ENCODE measurements around the gene RFNG.

RFNG gene

DNA sequence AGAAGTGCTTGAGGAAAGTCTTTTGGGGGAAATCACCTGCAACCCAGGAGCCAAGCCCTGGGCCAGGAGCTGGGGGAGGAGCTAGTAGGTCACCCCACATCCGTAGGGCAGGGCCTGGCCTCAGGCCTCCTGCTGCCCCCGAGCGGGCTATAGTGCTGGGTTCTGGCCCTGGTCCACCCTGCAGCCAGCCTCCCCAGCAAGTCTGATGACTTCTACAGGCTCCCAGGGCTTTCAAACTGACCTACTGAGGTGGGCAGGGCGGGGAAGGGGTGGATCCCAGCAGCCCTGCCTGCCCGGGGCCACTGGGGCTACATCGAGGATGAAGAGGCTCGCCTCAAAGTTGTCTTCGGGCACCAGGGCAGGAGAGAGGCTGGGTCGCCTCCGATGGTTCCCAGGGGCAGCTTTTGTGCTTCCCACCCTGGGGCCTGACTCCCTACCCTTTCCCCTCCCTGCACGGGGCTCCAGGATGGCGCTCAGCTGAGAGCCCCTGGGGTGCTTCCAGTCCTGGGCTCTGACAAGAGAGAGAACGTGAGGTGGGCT, 33.9 kb downstream of the RFNG start:
- in situ Hi-C loops (cut with MboI; ENCODE audit: low pct_unique_long_range_greater_than_20kb, low sequenced_read_pairs, unreplicated experiment): no loop called here
- DNase-seq (ENCODE audit: low spot score): no peak
- TF ChIP-seq, protein P1, sequence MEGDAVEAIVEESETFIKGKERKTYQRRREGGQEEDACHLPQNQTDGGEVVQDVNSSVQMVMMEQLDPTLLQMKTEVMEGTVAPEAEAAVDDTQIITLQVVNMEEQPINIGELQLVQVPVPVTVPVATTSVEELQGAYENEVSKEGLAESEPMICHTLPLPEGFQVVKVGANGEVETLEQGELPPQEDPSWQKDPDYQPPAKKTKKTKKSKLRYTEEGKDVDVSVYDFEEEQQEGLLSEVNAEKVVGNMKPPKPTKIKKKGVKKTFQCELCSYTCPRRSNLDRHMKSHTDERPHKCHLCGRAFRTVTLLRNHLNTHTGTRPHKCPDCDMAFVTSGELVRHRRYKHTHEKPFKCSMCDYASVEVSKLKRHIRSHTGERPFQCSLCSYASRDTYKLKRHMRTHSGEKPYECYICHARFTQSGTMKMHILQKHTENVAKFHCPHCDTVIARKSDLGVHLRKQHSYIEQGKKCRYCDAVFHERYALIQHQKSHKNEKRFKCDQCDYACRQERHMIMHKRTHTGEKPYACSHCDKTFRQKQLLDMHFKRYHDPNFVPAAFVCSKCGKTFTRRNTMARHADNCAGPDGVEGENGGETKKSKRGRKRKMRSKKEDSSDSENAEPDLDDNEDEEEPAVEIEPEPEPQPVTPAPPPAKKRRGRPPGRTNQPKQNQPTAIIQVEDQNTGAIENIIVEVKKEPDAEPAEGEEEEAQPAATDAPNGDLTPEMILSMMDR (IDR thresholded peaks at IDR 0.05; ENCODE audit: extremely low read depth, insufficient read depth, missing control alignments): no peak

DNA sequence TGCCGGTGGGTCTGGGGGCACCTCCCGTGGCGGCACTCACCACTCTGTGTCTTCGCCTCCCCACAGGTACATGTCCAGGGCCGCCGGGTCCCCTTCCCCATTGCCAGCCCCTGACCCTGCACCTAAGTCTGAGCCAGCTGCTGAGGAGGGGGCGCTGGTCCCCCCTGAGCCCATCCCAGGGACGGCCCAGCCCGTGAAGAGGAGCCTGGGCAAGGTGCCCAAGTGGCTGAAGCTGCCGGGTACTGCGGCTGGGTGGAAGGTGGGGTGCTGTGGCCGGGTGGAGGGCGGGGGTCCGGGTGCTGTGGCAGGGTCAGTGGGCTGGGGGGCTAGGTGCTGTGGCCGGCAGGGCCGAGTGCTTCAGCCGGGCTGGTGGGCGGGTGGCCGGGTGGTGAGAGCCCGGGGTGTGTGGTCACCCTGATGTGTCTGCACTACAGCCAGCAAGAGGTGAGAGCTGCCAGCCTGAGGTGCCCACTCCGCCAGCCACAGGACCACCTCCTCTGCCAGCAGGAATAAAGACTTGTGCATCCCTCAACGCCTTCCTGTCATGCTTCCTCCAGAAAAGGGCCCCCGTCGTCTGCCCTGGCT, 34.6 kb downstream of the RFNG start:
- TF ChIP-seq, protein P1 (IDR thresholded peaks at IDR 0.05; ENCODE audit: extremely low read depth, insufficient read depth, missing control alignments): no peak
- in situ Hi-C loops (cut with MboI; ENCODE audit: low pct_unique_long_range_greater_than_20kb, low sequenced_read_pairs, unreplicated experiment): no loop called here
- no peak for DNase-seq (ENCODE audit: low spot score)

DNA sequence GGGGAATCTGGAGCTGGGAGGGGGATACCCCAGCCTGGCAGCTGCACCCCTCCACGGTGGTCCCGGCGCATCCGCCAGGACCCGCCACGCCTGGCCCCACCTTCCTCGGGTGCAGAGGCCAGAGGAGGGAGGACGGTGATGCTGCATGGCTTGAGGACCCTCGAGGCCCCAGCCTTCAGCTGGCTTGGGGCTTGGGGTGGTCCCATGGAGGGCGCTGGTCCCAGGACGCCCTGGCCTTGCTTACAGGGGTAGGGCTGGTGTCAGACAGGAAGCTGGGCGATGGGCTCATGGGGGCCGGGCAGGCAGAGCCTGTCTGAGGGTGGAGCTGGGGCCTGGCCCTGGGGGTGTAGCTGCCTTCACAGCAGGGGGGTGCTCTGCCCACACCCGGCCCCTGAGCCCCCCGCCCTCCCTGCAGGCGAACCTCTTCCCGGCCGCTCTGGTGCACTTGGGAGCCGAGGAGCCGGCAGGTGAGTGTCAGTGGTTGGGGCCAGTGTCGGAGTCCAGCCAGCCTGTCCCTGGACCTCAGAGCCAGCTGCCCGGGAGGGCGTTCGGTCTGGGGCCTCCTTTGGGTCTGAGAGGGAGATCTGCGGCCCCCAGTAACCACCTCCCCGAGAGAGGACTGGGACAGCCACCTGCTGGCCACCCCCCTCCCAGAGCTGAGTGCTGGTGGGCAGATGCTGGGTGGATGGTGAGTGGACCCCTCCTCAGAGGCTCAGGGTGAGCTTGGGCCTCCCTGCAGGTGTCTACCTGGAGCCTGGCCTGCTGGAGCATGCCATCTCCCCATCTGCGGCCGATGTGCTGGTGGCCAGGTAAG, 35.3 kb downstream of the RFNG start:
- no peak for DNase-seq (ENCODE audit: low spot score)
- in situ Hi-C loops (cut with MboI; ENCODE audit: low pct_unique_long_range_greater_than_20kb, low sequenced_read_pairs, unreplicated experiment): no loop called here
- TF ChIP-seq, protein P1 (IDR thresholded peaks at IDR 0.05; ENCODE audit: extremely low read depth, insufficient read depth, missing control alignments): no peak

DNA sequence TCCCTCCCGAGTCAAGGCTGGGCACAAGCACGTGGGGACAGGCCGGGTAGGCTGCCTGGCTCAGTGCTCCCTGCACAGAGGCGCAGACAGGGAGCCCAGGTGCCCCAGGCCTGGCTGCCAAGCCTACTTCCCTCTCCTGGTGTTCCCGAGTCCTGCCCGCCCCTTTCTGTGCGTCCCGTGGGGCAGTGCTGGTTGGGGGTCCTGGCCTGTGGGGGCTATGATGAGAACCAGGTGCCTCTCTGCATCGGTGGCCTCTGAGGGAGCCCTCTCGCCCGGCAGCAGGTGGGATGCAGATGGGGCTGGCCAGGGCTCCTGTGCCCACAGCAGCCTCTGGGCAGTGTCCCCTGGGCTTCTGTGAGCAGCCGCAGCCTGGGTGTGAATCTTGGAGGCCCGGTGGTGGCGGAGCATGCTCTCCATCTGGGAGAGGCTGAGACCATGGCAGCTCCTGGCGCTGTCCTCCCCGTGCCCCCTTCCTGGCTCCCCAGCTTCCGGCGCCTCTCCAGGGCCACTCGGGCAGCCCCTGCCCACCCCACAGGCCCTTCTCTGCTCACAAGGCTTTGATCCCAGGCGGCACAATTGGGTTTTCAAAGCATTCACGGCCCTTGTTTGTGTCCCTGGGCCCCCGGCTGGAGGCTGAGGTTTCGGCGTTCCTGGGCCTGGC, 36.2 kb downstream of the RFNG start:
- in situ Hi-C loops (cut with MboI; ENCODE audit: low pct_unique_long_range_greater_than_20kb, low sequenced_read_pairs, unreplicated experiment): no loop called here
- DNase-seq (ENCODE audit: low spot score): no peak
- TF ChIP-seq, protein P1 (IDR thresholded peaks at IDR 0.05; ENCODE audit: extremely low read depth, insufficient read depth, missing control alignments): no peak

DNA sequence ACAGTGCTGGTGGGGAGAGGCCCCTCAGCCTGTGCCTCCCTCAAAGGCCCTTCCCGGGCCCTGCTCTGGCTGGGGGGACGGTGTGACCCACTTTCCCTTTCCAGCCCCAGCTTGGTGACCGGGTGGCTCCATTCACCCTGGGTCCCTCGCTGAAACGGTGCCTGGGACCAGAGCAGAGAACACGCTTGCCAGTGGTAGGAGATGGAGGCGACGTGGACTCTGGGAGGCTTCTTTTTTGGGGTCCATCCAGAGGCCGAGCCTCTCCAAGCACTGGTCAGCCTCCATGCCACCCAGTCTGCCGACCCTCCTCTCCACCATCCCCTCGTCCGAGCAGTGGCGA, 36.7 kb downstream of the RFNG start:
- DNase-seq (ENCODE audit: low spot score): no peak
- in situ Hi-C loops (cut with MboI; ENCODE audit: low pct_unique_long_range_greater_than_20kb, low sequenced_read_pairs, unreplicated experiment): no loop called here
- TF ChIP-seq, protein P1 (IDR thresholded peaks at IDR 0.05; ENCODE audit: extremely low read depth, insufficient read depth, missing control alignments): no peak

DNA sequence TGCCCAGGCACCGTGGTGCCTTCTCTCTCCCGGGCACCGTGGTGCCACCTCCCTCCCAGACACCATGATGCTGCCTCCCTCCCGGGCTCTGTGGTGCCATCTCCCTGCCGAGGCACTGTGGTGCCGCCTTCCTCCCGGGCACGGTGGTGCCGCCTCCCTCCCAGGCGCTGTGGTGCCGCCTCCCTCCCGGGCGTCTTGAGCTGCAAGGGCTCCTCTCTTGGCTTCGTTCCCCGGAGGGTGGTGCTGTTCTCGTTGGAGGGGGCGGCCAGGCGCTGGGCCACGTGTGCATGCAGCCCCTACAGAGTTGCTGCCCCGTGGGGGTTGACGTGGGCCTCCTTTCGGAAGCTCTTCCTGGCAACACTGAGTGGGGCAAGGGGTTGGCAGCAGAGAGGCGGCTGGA, 37.2 kb downstream of the RFNG start:
- TF ChIP-seq, protein P1 (IDR thresholded peaks at IDR 0.05; ENCODE audit: extremely low read depth, insufficient read depth, missing control alignments): no peak
- no peak for DNase-seq (ENCODE audit: low spot score)
- in situ Hi-C loops (cut with MboI; ENCODE audit: low pct_unique_long_range_greater_than_20kb, low sequenced_read_pairs, unreplicated experiment): no loop called here
